Cardiac muscle cell (in vitro differentiated cells and primary cell): ENCODE results near the gene STAMBP. TPM values are rescaled to one million over a fixed set of nuclear protein-coding genes. Genes with fewer than 3 reads are reported as not detected.

Source experiments
- DNase-seq, 2 donors: peaks; one replicate each; pipeline versions ENCODE4 v3.0.0 to v3.0.0-alpha.2; 2010 to 2017; ENCODE audit warnings: low read depth in 1 of 2, low spot score in 1 of 2
- H3K27ac ChIP-seq: fragments of 200-600 bp; sonication (generic); 2 replicates; pipeline ENCODE4 v1.5.1; 2016
- H3K27me3 ChIP-seq: fragments of 200-600 bp; sonication (generic); 2 replicates; pipeline ENCODE4 v1.6.0; 2016; ENCODE audit warnings: control low read depth
- H3K36me3 ChIP-seq: fragments of 200-600 bp; sonication (generic); 2 replicates; pipeline ENCODE4 v1.5.1; 2016; ENCODE audit warnings: control low read depth
- H3K4me1 ChIP-seq: fragments of 200-600 bp; sonication (generic); 2 replicates; pipeline ENCODE4 v1.8.1; 2017; ENCODE audit warnings: low read depth, mild to moderate bottlenecking, mixed run types
- H3K4me3 ChIP-seq: fragments of 200-600 bp; sonication (generic); 2 replicates; pipeline ENCODE4 v1.5.1; 2016; ENCODE audit warnings: mild to moderate bottlenecking
- H3K9me3 ChIP-seq: fragments of 200-600 bp; sonication (generic); 2 replicates; pipeline ENCODE4 v1.5.1; 2017; ENCODE audit warnings: low read depth, mild to moderate bottlenecking, control low read depth
- CTCF ChIP-seq: IDR thresholded peaks from 2 replicates; pipeline ENCODE4 v1.5.1; 2012; ENCODE audit warnings: low read depth, mild to moderate bottlenecking, low read length
- polyA plus RNA-seq: library from polyadenylated mRNA; unstranded; fragments of >200 nt; fragmentation: Nextera tagmentation; extraction: Ambion mirVana; gene quantifications from 2 replicates; pipeline ENCODE4 v1.2.1, GENCODE V29; 2016
- total RNA-seq: library from RNA; depleted of rRNA; stranded (reverse); fragments of >200 nt; gene quantifications from 2 replicates; pipeline ENCODE4 v1.2.3, GENCODE V29; 2016

Gene STAMBP
- total and polyA plus RNA-seq, 2 experiments from 2014 or later: 31.9 to 49.3 TPM

GRCh38 chr2:73907840-73908452, 79.2 kb downstream of the STAMBP start:
- Histone ChIP-seq H3K27me3 (no peaks in the 10 kb centered on the region), H3K4me1 (peaks cover 6% of the 10 kb centered on the region), H3K9me3 (no peaks in the 10 kb centered on the region), H3K27ac (peak overlapping the region; percentile 16), H3K4me3 (no peak overlapping the region), H3K36me3 (no peaks in the 10 kb centered on the region)
- DNase-seq: peak; percentile 37 to 46
- peak; percentile 34 for TF ChIP-seq CTCF

- no peaks in the 10 kb centered on the region for H3K36me3 ChIP-seq
- DNase-seq: no peak
- H3K4me3 ChIP-seq: no peak overlapping the region
Measured at GRCh38 chr2:73908689-73909652, 80.2 kb downstream of the STAMBP start.

GRCh38 chr2:73910873-73911547, 82.2 kb downstream of the STAMBP start:
- no peak for TF ChIP-seq CTCF
- no peak for DNase-seq
- H3K27me3 ChIP-seq: no peaks in the 10 kb centered on the region
- H3K9me3 ChIP-seq: no peaks in the 10 kb centered on the region
- no peaks in the 10 kb centered on the region for H3K36me3 ChIP-seq
- H3K4me1 ChIP-seq: peaks cover 6% of the 10 kb centered on the region
- no peak overlapping the region for H3K4me3 ChIP-seq
- H3K27ac ChIP-seq: no peak overlapping the region

More at GRCh38 chr2:73908689-73909652, 80.2 kb downstream of the STAMBP start:
- Histone ChIP-seq H3K27ac (no peak overlapping the region), H3K27me3 (no peaks in the 10 kb centered on the region), H3K4me1 (peaks cover 6% of the 10 kb centered on the region), H3K9me3 (no peaks in the 10 kb centered on the region)
- no peak for TF ChIP-seq CTCF

- Histone ChIP-seq H3K4me3 (no peak overlapping the region), H3K4me1 (peaks cover 6% of the 10 kb centered on the region), H3K27me3 (no peaks in the 10 kb centered on the region), H3K9me3 (no peaks in the 10 kb centered on the region), H3K27ac (no peak overlapping the region), H3K36me3 (no peaks in the 10 kb centered on the region)
- no peak for TF ChIP-seq CTCF
- DNase-seq: no peak
Measured at GRCh38 chr2:73911548-73912208, 82.9 kb downstream of the STAMBP start.

GRCh38 chr2:73913414-73914054, 84.8 kb downstream of the STAMBP start:
- Histone ChIP-seq H3K9me3 (no peaks in the 10 kb centered on the region), H3K4me1 (no peaks in the 10 kb centered on the region), H3K4me3 (no peak overlapping the region), H3K27ac (no peak overlapping the region), H3K27me3 (no peaks in the 10 kb centered on the region), H3K36me3 (no peaks in the 10 kb centered on the region)
- DNase-seq: no peak
- no peak for TF ChIP-seq CTCF
